H1 (cell line): ENCODE data around the gene PRRT1B. TPM values are rescaled to one million over a fixed set of nuclear protein-coding genes. Genes with fewer than 3 reads are reported as not detected.

Experiments
- CTCF ChIA-PET: fragments of 300-600 bp; sonication (Branson Sonifier 250); formaldehyde crosslinking; loops from one replicate; lab custom pipeline; 2021; ENCODE audit not compliant: partially characterized antibody; lab: Charles Lee
- POLR2A ChIA-PET: fragments of 300-600 bp; sonication (Branson Sonifier 250); formaldehyde crosslinking; loops from one replicate; lab custom pipeline; 2021; ENCODE audit warnings: inconsistent platforms; ENCODE audit not compliant: partially characterized antibody; lab: Charles Lee
- DNase-seq, 2 experiments: peaks; one replicate each; pipeline versions ENCODE4 v3.0.0 to v3.0.0-alpha.2; 2010 to 2022; ENCODE audit warnings: low spot score in 2 of 2, low read depth in 1 of 2, mixed read lengths in 1 of 2
- FAIRE-seq: peaks from 2 replicates; lab custom pipeline; 2011; peaks lifted over from hg19 to GRCh38; lab: Jason Lieb, UNC
- H2AFZ ChIP-seq: 2 replicates; pipeline ENCODE4 v1.8.1; 2012; ENCODE audit warnings: low read length, inconsistent platforms
- H2AK5ac ChIP-seq: 2 replicates; pipeline ENCODE4 v1.6.1; 2013; ENCODE audit warnings: low read depth, low read length
- H2BK120ac ChIP-seq: replicated peaks from 2 replicates; pipeline ENCODE3; 2013; ENCODE audit warnings: low read depth, low read length, inconsistent platforms
- H2BK12ac ChIP-seq: 2 replicates; pipeline ENCODE4 v1.6.1; 2013; ENCODE audit warnings: low read depth, low read length
- H2BK15ac ChIP-seq: 2 replicates; pipeline ENCODE4 v1.6.1; 2013; ENCODE audit warnings: low read length
- H2BK20ac ChIP-seq: 2 replicates; pipeline ENCODE4 v1.6.1; 2013; ENCODE audit warnings: low read length
- H2BK5ac ChIP-seq: 2 replicates; pipeline ENCODE4 v1.6.1; 2013; ENCODE audit warnings: low read depth, low read length
- H3K14ac ChIP-seq: 2 replicates; pipeline ENCODE4 v1.6.1; 2013; ENCODE audit warnings: inconsistent platforms; ENCODE audit not compliant: insufficient read length
- H3K18ac ChIP-seq: 2 replicates; pipeline ENCODE4 v1.6.1; 2013; ENCODE audit warnings: low read length; ENCODE audit errors: extremely low read depth
- H3K23ac ChIP-seq: 2 replicates; pipeline ENCODE4 v1.6.1; 2013; ENCODE audit warnings: inconsistent platforms; ENCODE audit not compliant: insufficient read length
- H3K23me2 ChIP-seq: 2 replicates; pipeline ENCODE4 v1.6.1; 2013; ENCODE audit warnings: low read depth, low read length
- H3K27ac ChIP-seq: 2 replicates; pipeline ENCODE4 v1.6.1; 2011; ENCODE audit warnings: low read depth, low read length, inconsistent platforms
- H3K27me3 ChIP-seq, 4 experiments: replicated peaks in 1 of 4; 1 replicate in 1 of 4; 2 replicates in 3 of 4; pipeline versions ENCODE4 v1.6.1 to v1.8.1; 2011 to 2013; ENCODE audit warnings: low read length in 3 of 4, mild to moderate bottlenecking in 3 of 4, inconsistent platforms in 2 of 4, mixed read lengths in 2 of 4, moderate library complexity in 1 of 4; ENCODE audit not compliant: control insufficient read depth in 3 of 4, insufficient read depth in 3 of 4; ENCODE audit errors: extremely low read depth in 1 of 4
- H3K36me3 ChIP-seq, 4 experiments: 2 replicates each; pipeline versions ENCODE4 v1.6.1 to v1.8.1; 2011 to 2013; ENCODE audit warnings: mild to moderate bottlenecking in 4 of 4, low read length in 3 of 4, moderate library complexity in 2 of 4, control low read depth in 1 of 4, inconsistent platforms in 1 of 4; ENCODE audit not compliant: insufficient read depth in 4 of 4, control insufficient read depth in 2 of 4
- H3K4ac ChIP-seq: replicated peaks from 2 replicates; pipeline ENCODE3; 2013; ENCODE audit warnings: low read length, low read depth, mixed read lengths, inconsistent platforms; ENCODE audit not compliant: insufficient read length
- H3K4me1 ChIP-seq, 4 experiments: replicated peaks in 1 of 4; 1 replicate in 1 of 4; 2 replicates in 3 of 4; pipeline versions ENCODE4 v1.6.1 to v1.8.1; 2011 to 2013; ENCODE audit warnings: low read length in 3 of 4, inconsistent platforms in 2 of 4, mixed read lengths in 1 of 4; ENCODE audit not compliant: insufficient read depth in 4 of 4, control insufficient read depth in 3 of 4
- H3K4me2 ChIP-seq, 2 experiments: 2 replicates each; pipeline versions ENCODE4 v1.6.1 to v1.8.1; 2011 to 2013; ENCODE audit warnings: low read depth in 2 of 2, low read length in 2 of 2, control low read depth in 1 of 2, inconsistent platforms in 1 of 2, mild to moderate bottlenecking in 1 of 2; ENCODE audit not compliant: insufficient read depth in 1 of 2
- H3K4me3 ChIP-seq, 4 experiments: fragments of 200-600, 300-600 bp in 1 of 4; sonication (generic), shearing (Covaris generic), sonication (Bioruptor Twin) in 1 of 4; 2 replicates each; pipeline versions ENCODE4 v1.5.1 to v1.8.1; 2011 to 2016; ENCODE audit warnings: low read length in 4 of 4, low read depth in 3 of 4, control low read depth in 2 of 4, inconsistent platforms in 2 of 4, mild to moderate bottlenecking in 2 of 4, mixed read lengths in 1 of 4, moderate library complexity in 1 of 4; ENCODE audit not compliant: insufficient read depth in 2 of 4; ENCODE audit errors: extremely low read depth in 1 of 4
- H3K56ac ChIP-seq: replicated peaks from 2 replicates; pipeline ENCODE3; 2013; ENCODE audit warnings: low read depth, mild to moderate bottlenecking, mixed read lengths, low read length, inconsistent platforms; ENCODE audit not compliant: insufficient read length
- H3K79me1 ChIP-seq: 2 replicates; pipeline ENCODE4 v1.6.1; 2013; ENCODE audit warnings: low read depth, low read length, control low read depth
- H3K79me2 ChIP-seq, 2 experiments: 2 replicates each; pipeline versions ENCODE4 v1.6.1 to v1.8.1; 2012 to 2013; ENCODE audit warnings: low read length in 2 of 2, mild to moderate bottlenecking in 2 of 2, inconsistent platforms in 1 of 2; ENCODE audit not compliant: insufficient read depth in 2 of 2, control insufficient read depth in 1 of 2
- H3K9ac ChIP-seq, 4 experiments: replicated peaks in 1 of 4; 1 replicate in 1 of 4; 2 replicates in 3 of 4; pipeline versions ENCODE4 v1.6.1 to v1.8.1; 2011 to 2013; ENCODE audit warnings: low read depth in 3 of 4, low read length in 3 of 4, control low read depth in 2 of 4, mild to moderate bottlenecking in 2 of 4, moderate library complexity in 2 of 4, inconsistent platforms in 1 of 4; ENCODE audit errors: extremely low read depth in 1 of 4
- H3K9me3 ChIP-seq, 2 experiments: 2 replicates each; pipeline versions ENCODE4 v1.6.1 to v1.8.1; 2012 to 2013; ENCODE audit warnings: mild to moderate bottlenecking in 2 of 2, moderate library complexity in 2 of 2, control low read depth in 1 of 2, inconsistent platforms in 1 of 2, low read depth in 1 of 2, low read length in 1 of 2, mixed read lengths in 1 of 2; ENCODE audit not compliant: insufficient read depth in 2 of 2
- H4K20me1 ChIP-seq, 2 experiments: replicated peaks in 1 of 2; 2 replicates each; pipeline versions ENCODE3 to v1.8.1; 2011 to 2013; ENCODE audit warnings: inconsistent platforms in 2 of 2, low read length in 2 of 2, mild to moderate bottlenecking in 1 of 2; ENCODE audit not compliant: insufficient read depth in 2 of 2, control insufficient read depth in 1 of 2
- H4K5ac ChIP-seq: 2 replicates; pipeline ENCODE4 v1.6.1; 2013; ENCODE audit warnings: low read length, low read depth, mixed read lengths, inconsistent platforms; ENCODE audit not compliant: insufficient read length
- H4K8ac ChIP-seq: 2 replicates; pipeline ENCODE4 v1.8.0; 2013; ENCODE audit warnings: mild to moderate bottlenecking, moderate library complexity, low read length, inconsistent platforms; ENCODE audit not compliant: insufficient read depth; ENCODE audit errors: extremely low read depth
- H4K91ac ChIP-seq: replicated peaks from 2 replicates; pipeline ENCODE3; 2013; ENCODE audit warnings: low read length, mixed read lengths, inconsistent platforms; ENCODE audit not compliant: insufficient read length
- EP300 ChIP-seq, 2 experiments: IDR thresholded peaks; 1 replicate in 1 of 2; 2 replicates in 1 of 2; pipeline ENCODE4 v1.6.1; 2011 to 2012; ENCODE audit warnings: low read depth in 2 of 2, low read length in 2 of 2, mild to moderate bottlenecking in 2 of 2, borderline replicate concordance in 1 of 2, inconsistent platforms in 1 of 2, moderate library complexity in 1 of 2
- POLR2AphosphoS5 ChIP-seq: IDR thresholded peaks from 2 replicates; pipeline ENCODE4 v1.6.1; 2011; ENCODE audit warnings: low read depth, low read length
- SP4 ChIP-seq: IDR thresholded peaks from 2 replicates; pipeline ENCODE4 v1.6.1; 2012; ENCODE audit warnings: low read length, inconsistent platforms
- WGBS, 2 experiments: shearing (Covaris generic) in 1 of 2; methylation state at CpG; one replicate each; pipeline versions ENCODE4 v1.1.6 to v1.1.7; 2013 to 2015; ENCODE audit warnings: low lambda C conversion rate in 2 of 2, mixed read lengths in 2 of 2, inconsistent platforms in 1 of 2, low coverage in 1 of 2, missing lambda C conversion rate in 1 of 2; ENCODE audit not compliant: insufficient replicate concordance in 2 of 2, insufficient coverage in 1 of 2, insufficient read length in 1 of 2; ENCODE audit errors: extremely low coverage in 1 of 2, missing lambda C conversion rate in 1 of 2; 5-methylcytosine and 5-hydroxymethylcytosine counted together
- polyA plus RNA-seq, 7 experiments: library from polyadenylated mRNA; depleted of rRNA in 3 of 7; stranded (reverse) in 5 of 7; unstranded in 2 of 7; fragments of >200 nt in 5 of 7; fragments of 200-250 nt in 2 of 7; gene quantifications; 1 replicate in 5 of 7; 2 replicates in 1 of 7; 4 replicates in 1 of 7; pipeline versions ENCODE4 v1.2.1 to v1.2.3, GENCODE V29; 2011 to 2013; ENCODE audit warnings: missing spikeins in 2 of 7, mixed read lengths in 2 of 7
- total RNA-seq: library from RNA; stranded (reverse); fragmentation: NEBNext Ultra II Directional; extraction: Animal tissue kit (Norgen Biotek cat#: 25700); gene quantifications from 2 replicates; pipeline ENCODE4 v1.2.1, GENCODE V29; 2021
- TF ChIP-seq, protein P1 (sequence below): IDR thresholded peaks from 2 replicates; pipeline ENCODE4 v1.6.1; 2012; ENCODE audit warnings: low read length, inconsistent platforms

PRRT1B gene
- total and polyA plus RNA-seq, 2 of the 8 experiments (the other 6 are each of a cell fraction or from before 2014, with no cell fraction given), result 0.30 to 1.2 TPM

DNA sequence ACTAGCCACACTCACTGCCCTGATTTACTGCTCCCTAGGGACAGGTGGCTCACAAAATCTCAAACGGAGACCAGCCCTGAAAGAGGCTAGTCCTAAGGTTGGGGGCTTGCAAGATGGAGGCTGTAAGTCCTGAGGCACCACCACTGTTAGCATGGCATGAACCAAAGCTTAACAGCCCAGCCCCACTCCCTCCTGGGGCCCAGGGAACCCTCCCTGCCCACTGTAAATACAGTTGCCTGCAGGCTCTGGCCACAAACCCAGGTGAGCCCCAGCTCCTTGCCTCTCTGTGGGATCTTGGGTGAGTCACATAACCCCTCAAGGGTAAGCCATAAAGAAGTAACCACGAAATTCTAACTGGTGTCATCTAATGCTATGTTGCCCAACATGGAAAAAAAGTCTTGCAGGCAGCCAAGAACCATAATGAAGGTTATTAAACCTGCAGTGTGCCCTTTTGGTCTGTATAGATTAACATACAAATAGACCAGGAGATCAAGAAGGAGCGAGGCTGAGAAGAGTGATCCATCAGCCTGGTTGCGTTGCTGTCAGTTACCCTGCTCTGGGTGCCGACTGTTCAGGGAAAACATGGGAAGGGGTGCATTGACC lies 44.3 kb upstream of the PRRT1B start:
- H2AK5ac ChIP-seq, result no peak overlapping the region
- no peak overlapping the region for H2BK15ac ChIP-seq
- H4K20me1 ChIP-seq, result peaks cover 12 to 14% of the 10 kb centered on the region in 2 experiments
- no peak overlapping the region for H2BK5ac ChIP-seq
- 87% methylated on average over 5 of the region's 5 CpGs; no CpG with 5 or more reads in 1 of the 2 experiments for WGBS, 2 experiments
- H2BK20ac ChIP-seq, result no peak overlapping the region
- H2AFZ ChIP-seq, result no peak overlapping the region
- H3K9ac ChIP-seq, result no peak overlapping the region
- FAIRE-seq, result no peak
- H3K27me3 ChIP-seq, result peaks cover 0 to 8% (median 0%) of the 10 kb centered on the region in 4 experiments; a peak in 2 of 7 replicates
- DNase-seq, result no peak
- H3K36me3 ChIP-seq, result peaks cover 22 to 31% (median 28%) of the 10 kb centered on the region in 4 experiments
- no peak overlapping the region for H3K4me3 ChIP-seq
- CTCF ChIA-PET, result interaction anchor here (1.0 to 1.9 kb wide), 2 partner anchors 13 to 22 kb away, joined by 3 to 6 read pairs; no protein-coding TSS in a partner anchor
- no peak overlapping the region for H3K56ac ChIP-seq
- POLR2A ChIA-PET, result interaction anchor here (0.8 to 1.8 kb wide), 12 partner anchors 9 to 122 kb away, joined by 3 to 7 read pairs (median 4); no protein-coding TSS in a partner anchor
- H4K91ac ChIP-seq, result no peak overlapping the region
- peaks cover 0 to 9% (median 5%) of the 10 kb centered on the region in 4 experiments; a peak in 4 of 7 replicates for H3K4me1 ChIP-seq
- no peak overlapping the region for H3K18ac ChIP-seq
- H3K14ac ChIP-seq, result no peak overlapping the region
- H3K23me2 ChIP-seq, result peaks cover 5% of the 10 kb centered on the region
- no peak overlapping the region for H4K5ac ChIP-seq
- no peak overlapping the region for H4K8ac ChIP-seq
- H3K27ac ChIP-seq, result no peak overlapping the region
- H3K23ac ChIP-seq, result no peak overlapping the region
- no peak overlapping the region for H3K4me2 ChIP-seq
- no peak overlapping the region for H2BK12ac ChIP-seq
- H2BK120ac ChIP-seq, result no peak overlapping the region
- H3K4ac ChIP-seq, result no peak overlapping the region
- TF ChIP-seq EP300 (IDR thresholded peaks at IDR 0.05; ENCODE audit: borderline replicate concordance in 1 of 2, low read depth in 2 of 2, low read length in 2 of 2), result no peak
- peak; percentile 73; the same call in 1 of the 2 replicates for TF ChIP-seq POLR2AphosphoS5
- TF ChIP-seq, protein P1, sequence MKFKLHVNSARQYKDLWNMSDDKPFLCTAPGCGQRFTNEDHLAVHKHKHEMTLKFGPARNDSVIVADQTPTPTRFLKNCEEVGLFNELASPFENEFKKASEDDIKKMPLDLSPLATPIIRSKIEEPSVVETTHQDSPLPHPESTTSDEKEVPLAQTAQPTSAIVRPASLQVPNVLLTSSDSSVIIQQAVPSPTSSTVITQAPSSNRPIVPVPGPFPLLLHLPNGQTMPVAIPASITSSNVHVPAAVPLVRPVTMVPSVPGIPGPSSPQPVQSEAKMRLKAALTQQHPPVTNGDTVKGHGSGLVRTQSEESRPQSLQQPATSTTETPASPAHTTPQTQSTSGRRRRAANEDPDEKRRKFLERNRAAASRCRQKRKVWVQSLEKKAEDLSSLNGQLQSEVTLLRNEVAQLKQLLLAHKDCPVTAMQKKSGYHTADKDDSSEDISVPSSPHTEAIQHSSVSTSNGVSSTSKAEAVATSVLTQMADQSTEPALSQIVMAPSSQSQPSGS, result peak; percentile 36
- TF ChIP-seq SP4, result 0 out of 2 replicates have a peak, but pooled peaks have one; percentile 28
- no peaks in the 10 kb centered on the region; a peak in 1 of 4 replicates for H3K79me2 ChIP-seq
- peaks cover 4% of the 10 kb centered on the region; the same call in 1 of the 2 replicates for H3K79me1 ChIP-seq
- no peaks in the 10 kb centered on the region for H3K9me3 ChIP-seq
